ENCODE data around the gene KIAA1671.

Gene KIAA1671

DNA sequence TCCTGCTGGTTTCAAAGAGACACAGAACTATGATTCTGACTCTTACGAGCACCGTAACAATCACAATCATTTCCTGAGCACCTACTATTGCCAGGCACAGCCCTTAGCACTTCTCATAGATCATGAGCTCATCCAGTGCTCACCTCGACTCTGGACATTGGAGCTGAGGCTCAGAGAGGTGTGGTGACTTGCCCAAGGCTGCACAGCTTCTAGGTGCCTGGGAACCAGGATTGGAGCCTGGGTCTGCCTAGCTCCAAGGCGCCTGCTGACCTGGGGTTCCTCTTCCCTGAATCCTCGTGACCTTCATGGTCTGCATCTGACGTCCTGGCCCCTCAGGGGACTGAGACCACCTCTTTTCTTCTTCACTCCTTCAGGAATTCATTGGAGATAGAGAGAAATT is 196.5 kb downstream of the KIAA1671 start:
- Mint-ChIP-seq H3K4me3 (no peak overlapping the region), H3K27ac (no peak overlapping the region), H3K9me3 (no peaks in the 10 kb centered on the region), H3K27me3 (ENCODE audit: low read depth) (no peaks in the 10 kb centered on the region), H3K36me3 (ENCODE audit: low read depth) (no peaks in the 10 kb centered on the region), H3K4me1 (ENCODE audit: low read depth) (no peaks in the 10 kb centered on the region)

DNA sequence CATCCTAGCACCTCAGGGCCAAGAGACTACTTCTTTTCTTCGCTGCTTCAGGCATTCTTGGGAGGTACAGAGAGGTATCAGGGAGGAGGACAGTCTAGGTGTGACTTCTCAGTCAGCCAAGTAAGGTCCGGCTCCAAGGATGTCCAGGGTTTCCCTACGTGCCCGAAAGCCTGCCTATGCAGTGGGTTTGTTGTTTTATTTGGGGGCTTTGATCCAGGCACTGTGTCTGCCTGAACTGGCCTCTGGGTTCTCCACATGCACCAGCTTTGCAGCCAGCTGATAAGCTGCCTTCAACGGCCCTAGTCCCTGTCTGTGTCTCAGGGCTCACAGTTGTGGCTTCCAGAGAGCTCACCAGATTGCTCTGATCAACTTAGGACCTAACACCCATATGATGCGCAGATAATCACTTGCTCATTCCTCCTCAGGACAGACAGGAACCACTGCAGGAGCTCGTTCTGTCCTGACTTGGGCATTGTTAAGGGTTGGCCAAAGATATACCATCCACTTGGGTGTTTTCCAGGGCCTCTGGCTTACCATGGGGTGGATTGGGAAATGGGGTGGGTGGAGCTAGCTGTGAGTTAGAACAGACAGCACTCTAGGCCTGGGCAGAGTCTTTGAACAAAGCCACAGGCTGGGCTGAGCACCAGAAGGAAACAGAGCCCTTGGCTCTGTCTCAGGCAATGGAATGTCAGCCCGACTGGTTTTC is 201.6 kb downstream of the KIAA1671 start:
- H3K36me3 Mint-ChIP-seq (ENCODE audit: low read depth) = no peaks in the 10 kb centered on the region
- no peaks in the 10 kb centered on the region for H3K9me3 Mint-ChIP-seq
- H3K4me3 Mint-ChIP-seq = no peak overlapping the region
- no peaks in the 10 kb centered on the region for H3K27me3 Mint-ChIP-seq (ENCODE audit: low read depth)
- H3K4me1 Mint-ChIP-seq (ENCODE audit: low read depth) = no peaks in the 10 kb centered on the region
- H3K27ac Mint-ChIP-seq = no peak overlapping the region

DNA sequence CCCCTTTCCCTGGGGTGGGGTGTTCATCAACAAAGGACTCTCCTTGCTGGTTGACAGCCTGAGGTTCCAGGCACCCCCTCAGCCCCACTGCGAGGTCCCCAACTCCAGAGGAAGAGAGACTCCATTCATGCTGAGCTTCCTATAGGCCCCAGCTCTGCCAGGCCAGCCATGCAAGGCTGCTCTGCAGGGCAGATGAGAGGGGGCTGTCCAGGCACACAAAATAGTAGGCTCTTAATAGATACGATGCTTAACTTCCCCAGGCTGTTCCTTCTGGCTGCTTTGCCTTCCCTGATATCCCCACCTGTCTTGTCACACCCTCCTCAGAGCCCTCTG is 202.1 kb downstream of the KIAA1671 start:
- H3K9me3 Mint-ChIP-seq = no peaks in the 10 kb centered on the region
- H3K27me3 Mint-ChIP-seq (ENCODE audit: low read depth) = no peaks in the 10 kb centered on the region
- H3K27ac Mint-ChIP-seq = no peak overlapping the region
- no peaks in the 10 kb centered on the region for H3K36me3 Mint-ChIP-seq (ENCODE audit: low read depth)
- H3K4me1 Mint-ChIP-seq (ENCODE audit: low read depth) = no peaks in the 10 kb centered on the region
- no peak overlapping the region for H3K4me3 Mint-ChIP-seq

DNA sequence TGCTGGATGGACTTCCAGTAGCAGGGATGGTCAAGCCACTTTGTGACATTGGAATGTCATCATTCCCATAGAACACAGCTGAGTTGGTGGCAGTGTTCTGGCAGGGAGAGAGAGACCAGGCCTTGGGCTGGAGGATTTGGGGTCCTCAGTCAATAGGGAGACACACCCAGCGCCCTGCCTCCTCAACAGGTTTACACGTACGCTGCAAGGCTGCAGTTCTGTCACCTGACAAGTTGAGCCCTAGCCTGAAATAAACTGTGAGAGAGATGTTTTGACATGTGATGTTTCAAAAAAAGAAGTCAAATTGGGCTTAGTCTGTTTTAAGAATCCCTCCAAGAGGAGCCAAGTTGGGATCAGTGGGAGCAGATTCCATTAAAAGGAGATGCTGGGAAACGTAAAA is 204.2 kb downstream of the KIAA1671 start:
- Mint-ChIP-seq H3K27ac (no peak overlapping the region), H3K36me3 (ENCODE audit: low read depth) (no peaks in the 10 kb centered on the region), H3K9me3 (no peaks in the 10 kb centered on the region), H3K4me1 (ENCODE audit: low read depth) (no peaks in the 10 kb centered on the region), H3K4me3 (no peak overlapping the region), H3K27me3 (ENCODE audit: low read depth) (no peaks in the 10 kb centered on the region)

DNA sequence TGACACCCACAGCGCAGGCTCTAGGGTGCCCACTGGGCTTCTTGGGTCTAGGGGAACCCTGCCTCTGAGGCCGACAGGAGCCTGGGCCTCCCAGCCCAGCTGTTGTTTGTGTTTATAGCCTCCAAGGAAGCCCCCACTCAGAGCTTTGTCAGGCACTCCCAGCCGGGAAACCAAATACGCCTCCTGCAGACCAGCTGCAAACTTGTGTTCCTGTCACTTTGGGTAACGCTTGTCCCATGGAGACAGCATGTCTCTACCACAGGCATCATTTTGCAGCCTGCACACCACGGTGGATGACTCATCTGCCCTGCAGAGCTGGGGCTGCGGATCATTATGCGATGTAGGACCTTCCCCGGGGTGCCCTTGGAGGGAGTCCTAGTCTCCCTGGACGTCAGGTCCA is 206.5 kb downstream of the KIAA1671 start:
- H3K27ac Mint-ChIP-seq = no peak overlapping the region
- H3K9me3 Mint-ChIP-seq = no peaks in the 10 kb centered on the region
- no peaks in the 10 kb centered on the region for H3K27me3 Mint-ChIP-seq (ENCODE audit: low read depth)
- H3K4me3 Mint-ChIP-seq = no peak overlapping the region
- no peaks in the 10 kb centered on the region for H3K36me3 Mint-ChIP-seq (ENCODE audit: low read depth)
- H3K4me1 Mint-ChIP-seq (ENCODE audit: low read depth) = no peaks in the 10 kb centered on the region

DNA sequence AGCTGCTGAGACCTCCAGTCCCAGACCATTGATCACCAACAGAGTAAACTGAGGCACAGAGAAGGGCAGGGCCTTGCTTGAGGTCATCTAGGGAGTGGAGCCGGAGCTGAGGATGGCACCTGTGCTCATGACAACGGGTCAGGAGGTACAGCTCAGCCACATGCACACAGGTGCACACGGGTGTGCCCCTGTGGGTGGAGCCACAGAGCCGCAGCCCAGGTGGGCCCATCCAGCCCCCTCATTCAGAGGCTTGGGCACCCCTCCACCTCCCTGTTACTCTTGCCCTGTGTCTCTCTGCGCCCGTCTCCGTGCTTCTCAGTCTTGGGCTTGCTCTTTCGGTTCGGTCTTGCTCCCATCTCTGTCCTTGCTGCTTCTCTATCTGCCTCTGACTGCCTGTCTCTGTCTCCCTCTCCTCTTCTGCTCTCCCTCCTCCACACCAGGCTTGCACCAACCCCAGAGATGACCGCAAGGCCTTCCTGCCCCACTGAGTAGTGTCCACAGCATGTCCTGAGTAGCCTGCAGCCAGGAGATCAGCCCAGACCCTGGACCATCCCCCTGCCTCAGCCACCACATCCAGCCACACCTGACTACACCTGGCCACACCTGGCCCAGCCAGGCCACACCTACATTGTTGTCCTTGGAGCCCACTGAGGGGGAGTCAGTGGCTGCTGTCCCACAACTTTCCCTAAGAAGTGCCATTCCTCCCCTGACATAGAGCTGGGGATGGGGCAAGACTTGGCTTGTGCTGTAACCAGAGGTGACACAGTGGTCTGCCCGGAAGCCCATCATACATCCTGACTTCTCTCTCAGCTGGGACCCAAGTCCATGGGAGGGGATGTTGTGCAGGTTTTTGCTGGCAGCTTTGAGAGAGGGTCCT is 207.8 kb downstream of the KIAA1671 start:
- Mint-ChIP-seq H3K27me3 (ENCODE audit: low read depth) (no peaks in the 10 kb centered on the region), H3K4me1 (ENCODE audit: low read depth) (no peaks in the 10 kb centered on the region), H3K27ac (no peak overlapping the region), H3K36me3 (ENCODE audit: low read depth) (no peaks in the 10 kb centered on the region), H3K9me3 (no peaks in the 10 kb centered on the region), H3K4me3 (no peak overlapping the region)

DNA sequence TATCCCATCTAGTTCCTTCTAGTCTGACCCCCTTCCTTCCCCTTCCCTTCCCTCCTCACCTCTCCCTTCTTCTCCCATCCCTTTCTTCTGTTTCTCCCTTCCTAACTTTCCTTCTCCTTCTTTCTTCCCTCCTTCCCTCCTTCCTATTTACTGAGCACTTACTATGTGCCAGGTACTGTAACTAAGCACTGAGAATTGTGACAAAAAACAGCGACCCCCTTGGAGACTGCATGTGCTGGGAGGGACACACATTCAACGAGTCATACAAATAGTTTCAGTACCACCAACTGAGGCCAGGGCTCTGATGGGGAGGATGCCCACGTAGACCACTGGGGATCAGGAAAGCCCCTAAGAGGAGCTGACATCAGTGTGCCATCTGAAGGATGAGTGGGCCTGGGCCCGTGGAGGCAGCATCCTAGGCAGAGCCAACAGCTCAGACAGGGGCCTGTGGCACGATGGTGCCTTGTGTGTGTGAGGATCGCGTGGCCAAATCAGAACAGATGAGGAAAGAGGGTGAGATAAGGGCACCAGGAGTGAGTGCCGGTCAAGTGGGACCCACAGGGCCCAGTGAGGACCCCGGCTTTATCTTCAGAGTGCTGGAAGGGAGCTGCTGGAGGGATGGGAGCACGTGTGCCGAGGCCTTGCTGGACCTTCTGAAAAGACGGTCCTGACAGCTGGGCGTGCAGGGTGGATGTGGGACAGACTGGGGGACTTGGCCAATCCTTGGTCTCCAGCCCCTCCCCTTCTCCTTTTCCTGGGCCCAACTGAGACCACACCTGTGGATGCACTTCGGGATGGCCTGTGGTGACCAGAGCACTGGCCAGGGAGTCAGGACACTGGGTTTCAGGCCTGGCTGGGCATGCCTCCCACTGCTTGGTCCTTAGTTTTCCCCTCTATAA is 208.8 kb downstream of the KIAA1671 start:
- Mint-ChIP-seq H3K27me3 (ENCODE audit: low read depth) (no peaks in the 10 kb centered on the region), H3K4me1 (ENCODE audit: low read depth) (no peaks in the 10 kb centered on the region), H3K9me3 (no peaks in the 10 kb centered on the region), H3K27ac (no peak overlapping the region), H3K36me3 (ENCODE audit: low read depth) (no peaks in the 10 kb centered on the region), H3K4me3 (no peak overlapping the region)

DNA sequence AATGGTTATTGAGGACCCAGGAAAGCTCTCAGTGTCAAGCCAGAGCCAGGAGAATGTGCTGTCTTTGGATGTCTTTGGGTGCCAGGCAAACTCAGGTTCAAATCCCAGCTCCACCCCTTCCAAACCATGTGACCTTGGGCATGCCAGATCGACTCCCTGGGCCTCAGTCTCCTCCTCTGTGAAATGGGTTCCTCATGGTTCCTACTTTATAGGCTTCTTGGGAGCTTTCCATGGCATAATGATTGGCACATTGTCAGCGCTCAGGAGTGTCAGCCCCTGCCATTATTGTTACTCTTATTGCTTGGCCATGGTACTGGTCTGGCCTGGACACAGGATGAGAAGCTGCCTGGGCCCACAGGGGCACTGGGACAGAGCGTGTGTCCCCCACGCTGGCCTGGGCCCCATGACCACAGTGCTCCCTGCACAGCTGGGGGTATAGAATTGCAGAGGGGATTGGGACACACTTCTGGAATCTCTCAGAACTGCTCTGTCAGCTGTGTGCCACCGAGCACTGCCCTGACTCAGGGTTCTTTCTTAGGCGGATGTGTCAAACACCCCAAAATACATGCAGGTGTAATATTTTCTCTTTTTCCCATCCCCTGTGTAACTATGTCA is 209.5 kb downstream of the KIAA1671 start:
- no peaks in the 10 kb centered on the region for H3K27me3 Mint-ChIP-seq (ENCODE audit: low read depth)
- H3K4me1 Mint-ChIP-seq (ENCODE audit: low read depth) = no peaks in the 10 kb centered on the region
- H3K4me3 Mint-ChIP-seq = no peak overlapping the region
- H3K9me3 Mint-ChIP-seq = no peaks in the 10 kb centered on the region
- H3K27ac Mint-ChIP-seq = no peak overlapping the region
- H3K36me3 Mint-ChIP-seq (ENCODE audit: low read depth) = no peaks in the 10 kb centered on the region

DNA sequence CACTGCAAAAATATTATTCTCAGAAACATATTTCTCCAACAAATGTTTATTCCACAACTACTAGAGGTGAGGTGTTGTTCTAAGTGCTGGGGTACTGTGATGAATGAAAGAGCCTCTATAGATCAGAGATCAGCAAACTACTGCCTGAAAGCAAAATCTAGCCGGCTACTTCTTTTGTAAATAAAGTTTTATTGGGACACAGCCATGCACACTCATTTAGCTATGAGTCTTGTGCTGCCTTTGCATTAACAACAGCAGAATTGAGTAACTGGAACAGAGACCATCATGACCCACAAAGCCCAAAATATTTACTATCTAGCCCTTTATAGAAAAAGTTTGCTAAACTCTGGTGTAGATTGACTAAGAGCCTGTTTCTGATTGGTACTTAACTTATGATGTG is 210.0 kb downstream of the KIAA1671 start:
- no peak overlapping the region for H3K27ac Mint-ChIP-seq
- H3K4me3 Mint-ChIP-seq = no peak overlapping the region
- no peaks in the 10 kb centered on the region for H3K27me3 Mint-ChIP-seq (ENCODE audit: low read depth)
- H3K4me1 Mint-ChIP-seq (ENCODE audit: low read depth) = no peaks in the 10 kb centered on the region
- H3K36me3 Mint-ChIP-seq (ENCODE audit: low read depth) = no peaks in the 10 kb centered on the region
- H3K9me3 Mint-ChIP-seq = no peaks in the 10 kb centered on the region

DNA sequence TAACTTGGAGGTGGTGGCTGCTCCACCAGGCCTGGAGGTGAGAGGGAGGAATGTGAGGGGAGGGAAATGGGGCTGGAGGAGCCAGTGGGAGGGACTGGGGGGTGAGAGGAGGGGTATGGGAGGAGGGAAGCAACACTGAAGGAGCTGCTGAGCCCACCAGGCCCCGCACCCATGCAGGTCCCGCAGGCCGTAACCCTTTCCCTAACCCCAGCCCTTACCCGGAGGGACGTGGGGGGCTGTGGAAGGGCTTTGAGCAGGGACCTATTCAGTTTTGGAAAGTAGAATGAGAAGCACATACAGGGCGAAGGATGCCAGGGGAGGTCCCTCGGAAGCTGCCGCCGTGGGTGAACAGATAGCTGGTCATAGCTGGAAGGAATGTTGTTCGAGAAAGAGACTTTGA is 213.3 kb downstream of the KIAA1671 start:
- H3K4me1 Mint-ChIP-seq (ENCODE audit: low read depth) = no peaks in the 10 kb centered on the region
- no peaks in the 10 kb centered on the region for H3K9me3 Mint-ChIP-seq
- H3K4me3 Mint-ChIP-seq = no peak overlapping the region
- H3K36me3 Mint-ChIP-seq (ENCODE audit: low read depth) = no peaks in the 10 kb centered on the region
- H3K27me3 Mint-ChIP-seq (ENCODE audit: low read depth) = no peaks in the 10 kb centered on the region
- no peak overlapping the region for H3K27ac Mint-ChIP-seq

DNA sequence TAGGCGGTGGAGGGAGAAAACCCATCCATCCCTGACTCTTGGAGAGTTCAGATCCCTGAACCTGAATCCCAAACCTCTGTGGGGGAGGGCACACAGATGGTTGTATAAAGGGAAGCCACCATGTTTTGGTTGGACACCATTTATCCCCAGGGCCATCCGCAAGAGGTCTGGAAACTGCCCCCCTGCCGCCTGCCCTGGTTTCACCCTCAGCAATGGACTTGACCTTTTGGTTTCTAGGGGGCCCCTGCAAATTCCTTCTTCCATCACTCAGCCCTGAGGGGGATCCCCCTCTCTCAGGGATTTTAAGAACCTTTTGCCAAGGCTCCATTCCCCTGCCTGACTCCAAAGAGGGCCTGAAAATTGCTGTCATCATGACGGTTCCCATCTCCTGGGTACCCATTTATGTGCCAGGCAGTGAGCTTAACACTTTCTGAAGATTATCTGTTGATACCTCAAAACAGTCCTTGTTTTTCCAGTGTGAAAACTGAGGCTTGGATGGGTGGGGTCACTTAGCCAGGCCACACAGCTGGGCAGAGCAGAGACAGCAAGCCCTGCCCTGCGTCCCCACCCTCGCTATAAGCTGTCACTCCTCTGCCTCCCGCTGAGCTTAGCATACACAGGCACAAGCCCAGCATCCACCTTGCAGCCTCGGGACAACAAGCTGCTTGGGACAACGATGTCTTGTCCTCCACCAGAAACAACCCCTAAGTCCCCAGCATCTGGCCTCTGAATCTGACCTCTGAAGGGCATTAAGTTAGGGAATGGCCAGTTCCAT is 213.9 kb downstream of the KIAA1671 start:
- Mint-ChIP-seq H3K9me3 (no peaks in the 10 kb centered on the region), H3K4me3 (no peak overlapping the region), H3K4me1 (ENCODE audit: low read depth) (no peaks in the 10 kb centered on the region), H3K27ac (no peak overlapping the region), H3K27me3 (ENCODE audit: low read depth) (no peaks in the 10 kb centered on the region), H3K36me3 (ENCODE audit: low read depth) (no peaks in the 10 kb centered on the region)

DNA sequence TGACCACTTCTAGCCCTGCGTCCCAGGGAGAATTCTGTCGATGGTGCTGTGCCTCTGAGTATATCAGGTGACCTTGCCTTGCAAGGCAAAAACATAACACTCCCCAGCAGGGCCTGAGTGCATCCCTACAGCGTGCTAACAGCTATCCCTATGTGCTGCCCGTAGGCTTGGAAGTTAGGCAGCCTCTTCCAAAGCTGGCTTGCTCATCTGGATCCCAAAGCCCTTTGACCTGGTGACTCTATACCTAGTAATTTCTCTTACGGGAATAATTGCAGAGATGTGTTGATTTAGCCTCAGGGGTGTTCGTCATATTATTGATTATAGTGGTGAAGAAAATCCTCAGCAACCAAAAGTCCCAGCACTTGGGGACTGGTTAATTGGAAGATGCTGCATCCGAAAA is 214.6 kb downstream of the KIAA1671 start:
- no peaks in the 10 kb centered on the region for H3K9me3 Mint-ChIP-seq
- no peak overlapping the region for H3K27ac Mint-ChIP-seq
- no peak overlapping the region for H3K4me3 Mint-ChIP-seq
- no peaks in the 10 kb centered on the region for H3K4me1 Mint-ChIP-seq (ENCODE audit: low read depth)
- no peaks in the 10 kb centered on the region for H3K27me3 Mint-ChIP-seq (ENCODE audit: low read depth)
- peaks cover 2% of the 10 kb centered on the region for H3K36me3 Mint-ChIP-seq (ENCODE audit: low read depth)

DNA sequence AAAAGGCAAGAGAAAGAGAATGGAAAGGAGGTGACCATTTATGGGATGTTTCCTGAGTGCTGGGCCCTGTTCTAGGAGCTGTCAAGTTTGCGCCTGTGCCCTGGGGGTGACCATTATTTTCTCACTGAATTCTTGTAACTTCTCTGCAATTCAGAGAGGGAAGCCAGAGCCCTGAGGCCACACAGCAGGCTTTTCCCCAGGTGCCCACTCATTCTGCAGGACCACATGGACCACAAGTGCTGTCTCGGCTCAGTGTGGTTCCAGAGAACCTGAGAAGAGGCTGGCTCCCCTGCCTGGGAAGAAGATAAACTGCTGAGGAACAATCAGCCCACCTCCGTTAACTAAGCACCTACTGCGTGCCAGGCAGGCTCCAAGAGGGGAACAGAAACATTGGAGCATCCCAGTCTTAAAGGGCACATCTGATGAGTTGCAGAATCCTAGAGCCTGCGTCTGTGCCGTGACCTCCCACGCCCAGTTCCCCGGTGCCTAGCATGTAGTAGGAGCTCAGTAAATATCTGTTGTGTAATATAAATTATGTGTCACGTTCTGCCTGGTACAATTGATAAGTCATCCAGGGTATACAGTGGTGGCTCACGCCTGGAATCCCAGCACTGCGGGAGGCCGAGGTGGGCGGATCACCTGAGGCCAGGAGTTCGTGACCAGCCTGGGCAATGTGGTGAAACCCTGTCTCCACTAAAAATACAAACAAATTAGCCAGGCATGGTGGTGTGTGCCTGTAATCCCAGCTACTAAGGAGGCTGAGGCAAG is 215.5 kb downstream of the KIAA1671 start:
- Mint-ChIP-seq H3K4me3 (no peak overlapping the region), H3K9me3 (no peaks in the 10 kb centered on the region), H3K27ac (no peak overlapping the region), H3K4me1 (ENCODE audit: low read depth) (no peaks in the 10 kb centered on the region), H3K36me3 (ENCODE audit: low read depth) (peaks cover 2% of the 10 kb centered on the region), H3K27me3 (ENCODE audit: low read depth) (no peaks in the 10 kb centered on the region)

All from T-helper 1 cell treated with Interleukin-12 subunit alpha and Interleukin-12 subunit beta and Interleukin-4 antibody, amounts not matched to agents 30 μg/mL and 1 μg/mL, for 36 hours (primary cell).